ENCODE data around the gene TFDP3.

GRCh38 chrX:133207751-133208150 lies 10.4 kb downstream of the TFDP3 start:
- TF ChIP-seq, protein P1, sequence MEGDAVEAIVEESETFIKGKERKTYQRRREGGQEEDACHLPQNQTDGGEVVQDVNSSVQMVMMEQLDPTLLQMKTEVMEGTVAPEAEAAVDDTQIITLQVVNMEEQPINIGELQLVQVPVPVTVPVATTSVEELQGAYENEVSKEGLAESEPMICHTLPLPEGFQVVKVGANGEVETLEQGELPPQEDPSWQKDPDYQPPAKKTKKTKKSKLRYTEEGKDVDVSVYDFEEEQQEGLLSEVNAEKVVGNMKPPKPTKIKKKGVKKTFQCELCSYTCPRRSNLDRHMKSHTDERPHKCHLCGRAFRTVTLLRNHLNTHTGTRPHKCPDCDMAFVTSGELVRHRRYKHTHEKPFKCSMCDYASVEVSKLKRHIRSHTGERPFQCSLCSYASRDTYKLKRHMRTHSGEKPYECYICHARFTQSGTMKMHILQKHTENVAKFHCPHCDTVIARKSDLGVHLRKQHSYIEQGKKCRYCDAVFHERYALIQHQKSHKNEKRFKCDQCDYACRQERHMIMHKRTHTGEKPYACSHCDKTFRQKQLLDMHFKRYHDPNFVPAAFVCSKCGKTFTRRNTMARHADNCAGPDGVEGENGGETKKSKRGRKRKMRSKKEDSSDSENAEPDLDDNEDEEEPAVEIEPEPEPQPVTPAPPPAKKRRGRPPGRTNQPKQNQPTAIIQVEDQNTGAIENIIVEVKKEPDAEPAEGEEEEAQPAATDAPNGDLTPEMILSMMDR (IDR thresholded peaks at IDR 0.05 in 4 of 5, conservative IDR thresholded peaks at IDR 0.05 in 1 of 5), result no peak
- no peak for TF ChIP-seq POLR2A (IDR thresholded peaks at IDR 0.05)
